ENCODE measurements around the gene HOXD3.

The HOXD3 gene

DNA sequence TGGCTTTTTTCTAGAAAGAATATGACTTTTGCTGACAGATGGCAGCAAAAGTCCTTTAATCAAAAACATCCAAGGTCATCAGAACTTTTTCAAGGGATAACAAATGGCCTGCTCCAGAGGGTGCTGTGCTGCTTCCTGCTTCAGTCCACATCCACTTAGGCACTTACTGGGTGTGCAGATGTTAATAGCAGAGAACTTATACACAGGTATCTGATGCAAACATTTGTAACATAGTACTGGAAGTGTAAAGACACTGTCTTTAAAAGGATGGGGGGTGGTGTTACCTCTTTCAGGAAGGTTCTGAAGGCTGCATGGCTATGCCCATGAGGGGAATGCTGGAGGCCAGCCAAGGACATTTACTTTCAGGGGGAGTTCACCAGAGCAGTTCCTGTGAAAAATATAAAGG lies 22.1 kb upstream of the HOXD3 start:
- DNase-seq, result no peak

DNA sequence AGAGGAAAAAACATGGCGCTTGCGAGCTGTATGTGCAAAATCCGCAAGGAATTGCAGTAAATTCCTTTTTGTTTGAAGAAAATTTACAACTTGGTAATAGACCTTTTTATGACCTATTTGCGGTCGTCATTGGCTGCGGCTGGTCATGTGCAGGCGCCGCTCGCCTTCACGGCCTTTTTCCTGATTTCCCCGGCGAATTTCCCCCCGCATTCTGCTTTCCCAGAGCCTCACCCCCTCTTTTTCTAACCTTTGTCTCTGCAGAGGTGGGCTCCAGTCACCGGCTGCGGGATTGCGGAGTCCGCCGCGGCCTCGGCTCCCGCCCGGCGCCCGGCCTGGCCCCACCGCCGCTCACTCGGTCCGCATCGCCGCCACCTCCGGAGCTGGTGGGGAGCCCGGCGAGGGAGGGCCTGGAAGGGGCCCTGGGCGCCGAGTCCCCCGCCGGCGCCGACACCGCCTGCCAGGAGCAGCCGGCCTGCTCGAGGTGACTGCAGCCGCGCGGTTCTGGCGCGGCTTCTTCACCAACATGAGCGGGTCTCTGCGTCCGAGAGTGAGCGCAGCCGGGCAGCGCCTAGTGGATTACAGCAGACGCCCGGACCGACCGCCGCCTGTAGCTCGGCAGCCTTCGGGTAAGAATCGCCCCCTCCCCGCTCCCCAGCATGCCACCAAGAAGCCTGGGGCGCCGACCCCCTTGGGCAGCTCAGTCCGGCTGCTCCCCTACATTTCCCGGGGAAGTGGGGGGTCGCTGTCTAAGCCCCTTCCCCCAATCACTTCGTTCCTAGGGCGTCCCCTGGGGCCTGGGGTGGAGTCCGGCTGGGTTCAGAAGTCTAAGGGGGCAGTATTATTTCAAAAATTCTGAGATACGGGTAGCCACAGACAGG lies 20.5 kb upstream of the HOXD3 start:
- DNase-seq, result no peak

DNA sequence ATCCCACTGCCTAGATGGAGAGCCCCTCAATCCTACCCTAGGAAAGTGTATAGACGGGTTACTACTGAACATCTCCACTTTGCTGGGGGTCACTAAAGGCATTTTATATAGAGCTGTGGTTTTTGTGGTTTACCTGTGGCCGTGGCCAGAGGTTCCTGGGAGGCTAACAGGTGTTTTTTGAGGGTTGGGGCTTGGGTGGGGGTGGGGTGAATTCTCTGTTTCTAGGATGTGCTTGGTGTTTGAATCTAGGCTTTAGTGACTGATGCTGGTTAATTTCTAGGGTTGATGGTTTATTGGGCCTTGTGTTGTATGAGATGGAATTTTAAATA lies 19.9 kb upstream of the HOXD3 start:
- DNase-seq, result no peak

DNA sequence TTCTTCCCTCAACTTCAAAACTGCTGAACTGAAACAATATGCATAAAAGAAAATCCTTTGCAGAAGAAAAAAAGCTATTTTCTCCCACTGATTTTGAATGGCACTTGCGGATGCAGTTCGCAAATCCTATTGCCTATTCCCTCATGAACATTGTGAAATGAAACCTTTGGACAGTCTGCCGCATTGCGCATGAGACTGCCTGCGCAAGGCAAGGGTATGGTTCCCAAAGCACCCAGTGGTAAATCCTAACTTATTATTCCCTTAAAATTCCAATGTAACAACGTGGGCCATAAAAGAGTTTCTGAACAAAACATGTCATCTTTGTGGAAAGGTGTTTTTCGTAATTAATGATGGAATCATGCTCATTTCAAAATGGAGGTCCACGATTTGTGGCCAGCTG lies 19.2 kb upstream of the HOXD3 start:
- DNase-seq, result no peak

DNA sequence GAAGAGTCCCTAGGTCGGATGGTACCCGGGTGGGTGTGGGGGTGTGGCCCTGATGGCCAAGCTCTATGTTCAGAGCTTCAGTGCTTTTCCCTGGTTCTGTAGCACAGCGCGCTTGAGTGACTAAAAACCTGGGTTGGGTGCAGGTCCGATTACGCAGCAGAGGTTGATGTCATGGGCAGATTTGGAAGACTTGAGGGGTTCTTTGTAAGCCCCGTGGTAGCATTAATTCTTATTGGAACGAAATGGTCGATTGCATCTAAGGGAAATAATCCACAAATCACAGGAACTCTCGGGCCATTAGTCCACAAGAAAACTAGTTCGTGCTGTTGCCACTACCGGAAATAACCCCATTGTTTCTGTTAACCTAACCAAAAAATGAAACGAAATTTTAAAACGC lies 18.6 kb upstream of the HOXD3 start:
- no peak for DNase-seq

DNA sequence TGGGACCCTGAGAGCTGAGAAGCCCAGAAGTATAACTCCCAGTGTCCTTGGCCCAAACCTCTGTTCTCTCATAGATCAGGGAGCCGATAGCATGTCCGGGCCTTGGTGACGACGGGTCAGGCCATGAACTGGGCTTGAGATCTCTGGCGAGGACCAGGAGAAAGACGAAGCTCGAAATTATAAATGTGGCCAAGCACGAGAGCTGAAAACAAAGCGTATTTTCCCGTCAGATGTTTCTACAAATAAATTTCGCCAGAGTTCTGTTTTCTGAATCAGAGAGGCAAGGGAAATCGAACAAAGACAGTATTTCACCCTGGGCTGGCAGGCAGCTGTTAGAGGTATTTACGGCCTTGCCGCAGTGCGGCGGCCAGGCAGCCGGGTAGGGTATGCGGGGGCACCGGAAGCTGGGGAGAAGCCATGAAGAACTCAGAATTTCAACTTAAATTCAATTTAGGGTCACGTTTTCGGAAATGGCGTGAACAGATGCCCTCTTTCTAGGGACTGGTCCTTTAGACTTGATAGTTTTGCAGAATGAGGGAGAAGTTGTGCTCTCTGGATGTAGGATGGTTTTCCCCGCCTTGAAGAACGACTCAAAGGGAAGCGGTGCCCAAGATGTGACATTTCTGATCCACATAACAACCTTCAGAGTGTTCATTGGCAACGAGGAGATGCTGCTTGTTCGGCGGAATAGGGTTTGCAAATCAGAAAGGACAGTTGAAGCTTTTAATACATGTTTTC lies 18.0 kb upstream of the HOXD3 start:
- DNase-seq, result no peak

DNA sequence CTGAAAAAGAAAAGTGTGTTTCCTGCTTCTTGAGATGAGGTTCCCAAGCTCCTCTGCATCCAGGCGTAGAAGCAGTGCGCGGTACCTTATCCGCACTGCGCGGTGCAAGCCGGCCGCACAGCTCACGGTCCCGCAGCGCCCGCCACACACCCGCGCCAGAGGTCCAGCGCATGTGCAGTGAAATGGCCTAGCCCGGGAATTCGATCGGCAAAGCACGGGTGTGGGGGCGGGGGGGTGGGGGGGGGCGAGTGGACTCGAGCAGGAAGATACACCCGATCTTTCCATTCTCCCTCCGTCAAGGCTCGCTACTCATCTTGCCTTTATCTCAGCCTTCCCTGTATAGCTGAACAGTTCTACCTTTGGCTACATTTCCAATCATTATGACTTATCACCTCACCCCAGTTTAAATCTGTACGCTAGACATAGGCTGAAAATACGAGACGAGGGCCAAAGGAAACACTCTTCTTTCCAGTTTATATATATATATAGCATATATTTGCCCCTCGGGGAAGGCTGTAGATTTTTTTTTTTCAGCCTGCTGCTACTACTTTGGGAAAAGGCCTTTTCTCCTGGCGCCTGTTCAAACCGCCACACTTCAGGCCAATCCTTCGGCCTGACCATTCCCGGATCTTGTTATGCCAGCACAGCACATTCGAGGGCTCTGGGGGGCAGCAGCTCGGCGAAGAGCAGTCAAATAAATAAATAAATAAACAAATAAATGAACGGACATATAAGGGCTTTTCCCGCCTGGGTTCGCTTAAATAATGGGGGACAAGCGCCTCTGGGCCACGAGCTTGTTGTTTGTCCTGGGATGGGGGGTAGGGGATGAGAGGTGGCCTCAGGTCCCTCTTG lies 17.2 kb upstream of the HOXD3 start:
- DNase-seq, result no peak

DNA sequence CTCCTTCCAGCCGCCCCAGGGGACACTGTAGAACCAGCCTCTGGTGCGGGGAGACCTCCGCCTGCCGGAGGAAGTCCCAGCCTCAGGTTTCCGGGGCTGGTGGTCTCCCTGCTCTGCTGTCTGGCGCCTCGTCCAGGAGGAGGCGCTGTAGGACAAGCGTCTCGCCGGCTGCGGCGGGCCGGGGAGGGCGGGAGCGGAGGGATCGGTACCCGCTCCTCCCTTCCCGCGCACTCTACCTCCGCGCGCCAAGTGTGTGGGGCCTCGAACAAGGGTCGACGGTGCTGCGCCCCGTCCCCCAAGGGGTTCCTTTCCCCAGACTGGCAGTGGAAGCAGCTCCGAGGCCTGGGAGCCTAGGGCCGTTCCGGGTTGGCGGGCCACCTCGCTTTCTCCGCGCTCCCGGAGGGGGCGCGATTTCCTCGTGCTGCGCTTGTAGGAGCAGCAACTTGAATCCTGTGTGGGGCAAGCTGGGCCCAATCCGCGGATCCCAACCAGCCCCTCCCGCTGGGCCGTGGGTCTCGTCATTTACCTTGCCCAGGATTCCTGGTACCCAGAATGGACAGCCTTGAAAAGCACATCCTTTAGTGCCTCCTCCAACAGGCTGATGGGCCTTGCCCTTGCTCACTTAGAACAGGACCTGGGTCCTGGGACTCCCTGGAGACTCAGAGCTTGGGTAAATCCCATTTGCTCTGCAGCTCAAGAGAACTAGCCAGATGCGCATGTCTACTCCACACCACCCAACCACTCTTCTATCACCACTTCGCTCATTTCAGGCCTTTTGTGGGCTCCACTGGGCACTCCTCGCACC lies 16.4 kb upstream of the HOXD3 start:
- DNase-seq, result peak; percentile 97

DNA sequence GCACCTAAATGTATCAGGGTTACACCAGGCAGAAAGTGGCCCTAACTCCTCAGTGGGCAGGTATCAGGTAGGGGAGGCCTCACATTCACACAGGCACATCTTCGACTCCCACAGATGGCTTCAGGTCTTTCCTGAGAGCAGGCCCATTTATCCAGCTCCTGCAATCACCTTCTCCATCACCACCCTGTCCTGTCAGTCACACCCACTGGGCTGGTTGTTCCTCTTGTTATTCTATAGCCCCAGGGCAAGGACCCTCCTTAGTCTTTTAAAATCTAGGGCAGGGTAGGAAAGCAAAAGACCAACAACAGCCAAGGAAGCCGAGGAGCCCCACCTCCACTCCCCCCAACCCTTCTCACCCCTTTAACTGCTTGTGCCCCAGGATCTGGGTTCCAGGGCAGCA lies 14.8 kb upstream of the HOXD3 start:
- no peak for DNase-seq

DNA sequence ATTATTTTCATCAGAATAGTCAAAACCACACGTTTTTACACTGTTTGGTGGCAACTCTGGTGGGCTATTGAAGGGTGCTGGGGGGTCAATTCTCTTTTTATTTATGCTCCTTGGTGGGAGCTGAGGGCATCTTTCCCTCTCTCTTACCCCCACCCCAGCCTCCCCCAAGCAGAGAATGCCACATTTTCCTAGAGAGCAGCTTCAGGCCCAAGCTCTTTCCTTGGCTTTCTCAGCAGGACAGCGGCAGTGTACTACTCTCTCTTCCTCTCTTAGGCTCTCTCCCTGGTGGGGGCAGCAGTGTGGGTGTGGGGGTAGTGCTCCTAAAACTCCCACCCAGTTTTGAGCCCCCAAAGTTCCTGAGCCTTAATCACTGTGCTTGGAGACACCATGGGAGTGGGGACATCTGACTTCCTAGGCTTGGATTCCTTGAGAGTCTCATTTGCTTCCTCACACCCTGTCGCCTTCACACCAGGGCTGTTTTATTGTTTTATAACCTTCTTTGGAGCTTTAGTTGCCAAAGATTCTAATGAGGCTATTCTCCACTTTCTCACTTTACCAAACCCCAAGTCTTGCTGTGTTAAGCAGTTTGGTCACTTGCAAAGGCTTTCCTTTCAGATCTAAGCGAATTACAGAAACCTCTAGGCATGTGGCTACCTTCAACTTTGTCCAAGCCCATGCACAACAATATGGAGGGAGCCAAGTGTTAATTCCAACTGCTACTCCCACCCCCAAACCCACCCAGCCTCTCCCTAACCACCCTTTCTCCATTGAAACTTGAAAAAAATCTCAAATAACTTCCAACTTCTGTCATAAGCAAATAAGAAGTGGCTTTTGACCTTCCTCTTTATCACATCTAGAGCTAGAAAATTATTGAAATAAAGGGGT lies 11.8 kb upstream of the HOXD3 start:
- no peak for DNase-seq

DNA sequence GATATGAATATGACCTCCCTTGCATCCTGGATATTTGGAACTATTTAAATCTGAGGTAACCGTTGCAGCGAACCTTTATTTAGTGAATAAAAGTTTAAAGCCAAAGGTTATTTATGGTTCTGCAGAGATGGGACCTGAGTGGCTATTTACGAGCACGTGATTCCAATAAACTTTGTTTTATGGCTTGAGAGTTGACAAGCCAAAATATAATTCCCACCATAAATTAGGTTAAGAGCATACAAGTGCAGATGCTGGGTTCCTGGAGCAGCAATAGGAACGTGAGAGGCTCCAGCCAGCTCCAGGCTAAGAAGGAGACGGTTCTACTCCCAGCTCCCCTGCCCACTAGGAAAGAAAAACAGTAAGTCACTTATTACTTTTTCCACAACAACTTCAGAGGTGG lies 11.0 kb upstream of the HOXD3 start:
- DNase-seq, result no peak

DNA sequence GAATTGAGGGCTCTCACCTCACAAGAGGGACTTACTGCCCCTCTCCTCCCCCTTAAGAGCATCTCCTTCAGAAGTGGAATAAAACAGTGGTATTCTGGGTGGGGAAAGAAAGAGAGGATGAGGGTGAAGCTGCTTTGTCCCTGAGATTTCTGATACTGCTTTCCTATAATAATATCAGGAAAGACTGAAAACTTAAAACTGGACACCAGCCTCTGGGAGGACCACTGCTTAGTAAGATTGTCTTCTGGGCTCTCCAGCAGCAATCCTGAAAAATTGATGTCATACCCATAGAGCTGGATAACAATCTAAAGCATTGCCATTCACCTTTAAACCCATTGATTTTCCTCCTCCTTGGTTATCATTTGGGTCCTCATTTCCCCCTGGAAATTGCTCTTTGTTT lies 10.5 kb upstream of the HOXD3 start:
- DNase-seq, result no peak

DNA sequence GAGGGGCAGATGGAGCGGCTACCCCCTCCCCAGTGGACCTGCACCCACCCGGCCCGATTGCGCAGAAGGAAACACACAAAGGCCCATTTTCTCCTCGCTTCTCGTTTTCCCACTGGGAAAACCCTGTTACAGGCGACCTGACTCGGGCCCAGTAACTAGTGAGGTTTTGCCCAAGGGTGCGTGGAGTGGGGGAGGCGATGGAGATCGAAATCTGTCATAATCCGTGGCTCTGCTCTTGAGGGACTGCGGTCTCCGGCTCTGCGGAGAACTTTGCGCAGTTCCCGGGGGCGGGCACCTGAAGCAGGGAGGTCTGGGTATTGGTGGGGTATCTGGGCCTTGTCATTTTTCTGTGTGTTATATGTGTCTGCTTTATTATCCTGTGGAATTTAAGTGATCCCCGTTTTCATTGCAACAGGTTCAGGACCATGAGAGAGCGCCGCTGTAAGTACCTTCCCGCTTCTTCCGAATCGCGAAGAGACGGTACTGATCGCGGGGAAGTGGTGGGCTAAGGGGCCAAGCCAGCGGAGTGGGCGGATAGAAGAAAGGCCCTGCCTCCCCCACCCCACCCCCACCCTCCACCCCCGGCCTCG lies 9.8 kb upstream of the HOXD3 start:
- DNase-seq, result no peak

DNA sequence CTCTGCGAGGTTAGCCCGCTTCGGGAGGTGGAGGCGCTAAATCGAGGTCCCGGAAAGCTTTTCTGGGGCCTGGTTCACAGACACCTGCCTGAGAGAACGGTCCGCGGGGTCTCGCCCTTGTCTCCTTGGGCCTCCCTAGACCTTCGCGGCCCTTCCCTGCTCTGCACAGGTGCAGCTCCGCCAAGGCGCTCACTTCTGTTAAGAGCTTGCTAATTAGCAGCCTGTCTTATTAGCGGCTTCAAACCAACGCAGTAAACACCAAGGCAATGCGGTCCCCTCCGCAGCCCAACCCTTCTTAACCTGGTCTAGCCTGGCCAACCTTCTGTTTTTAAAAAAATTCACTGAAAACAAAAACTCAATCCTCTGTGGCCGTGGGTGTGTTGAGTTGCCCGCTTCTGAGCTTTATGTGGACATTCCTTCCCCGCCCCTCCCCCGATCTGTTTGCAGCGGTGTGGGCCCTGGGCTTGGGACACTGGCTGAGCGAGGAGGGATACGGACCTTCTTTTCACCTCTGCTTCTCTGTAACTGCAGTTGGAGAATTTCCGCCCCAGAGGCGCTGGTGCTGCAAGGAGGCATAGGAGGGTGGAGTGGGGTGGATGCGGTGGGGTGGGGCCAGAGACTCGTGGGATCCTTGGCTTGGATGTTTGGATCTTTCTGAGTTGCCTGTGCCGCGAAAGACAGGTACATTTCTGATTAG lies 9.2 kb upstream of the HOXD3 start:
- DNase-seq, result no peak

DNA sequence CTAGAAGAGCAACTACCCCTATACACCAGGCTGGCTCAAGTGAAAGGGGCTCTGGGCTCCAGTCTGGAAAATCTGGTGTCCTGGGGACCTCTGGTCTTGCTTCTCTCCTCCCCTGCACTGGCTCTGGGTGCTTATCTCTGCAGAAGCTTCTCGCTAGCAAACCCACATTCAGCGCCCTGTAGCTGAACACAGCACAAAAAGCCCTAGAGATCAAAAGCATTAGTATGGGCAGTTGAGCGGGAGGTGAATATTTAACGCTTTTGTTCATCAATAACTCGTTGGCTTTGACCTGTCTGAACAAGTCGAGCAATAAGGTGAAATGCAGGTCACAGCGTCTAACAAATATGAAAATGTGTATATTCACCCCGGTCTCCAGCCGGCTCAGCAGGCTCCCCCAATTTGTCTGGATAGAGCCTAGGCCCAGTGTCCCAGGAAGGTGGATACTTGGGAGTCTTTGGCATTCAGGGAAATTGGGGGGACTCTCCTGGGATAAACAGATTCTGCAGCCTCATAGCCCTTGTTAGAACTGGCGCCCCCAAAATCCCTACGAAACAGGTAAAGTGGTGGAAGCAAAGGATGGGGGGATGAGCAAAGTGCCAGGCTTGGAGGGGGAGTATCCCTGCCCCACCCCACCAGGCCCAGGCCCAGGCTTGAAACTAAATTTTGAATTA lies 8.2 kb upstream of the HOXD3 start:
- no peak for DNase-seq

DNA sequence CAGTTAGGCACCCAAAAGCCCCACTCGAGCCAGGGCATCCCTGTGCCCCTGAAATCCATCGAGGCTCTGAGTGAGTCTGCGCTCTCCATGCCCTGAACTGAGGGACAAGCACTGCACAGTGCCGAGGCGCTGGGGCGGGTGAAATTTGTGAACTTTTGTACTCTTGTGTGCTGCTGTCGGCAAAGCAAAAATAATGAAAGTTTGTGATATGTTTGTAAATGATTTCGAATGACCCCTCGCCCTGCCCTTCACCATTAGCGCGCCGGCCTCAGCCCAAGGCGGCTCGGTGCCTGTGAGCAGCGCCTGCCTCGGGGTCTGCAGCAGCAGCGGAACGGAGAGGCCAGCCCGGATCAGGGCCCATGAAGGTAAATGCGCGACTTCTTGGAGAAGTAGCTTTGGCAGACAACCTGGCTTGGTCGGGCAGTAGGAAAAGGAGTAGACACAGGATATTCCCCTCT lies 7.6 kb upstream of the HOXD3 start:
- DNase-seq, result no peak

DNA sequence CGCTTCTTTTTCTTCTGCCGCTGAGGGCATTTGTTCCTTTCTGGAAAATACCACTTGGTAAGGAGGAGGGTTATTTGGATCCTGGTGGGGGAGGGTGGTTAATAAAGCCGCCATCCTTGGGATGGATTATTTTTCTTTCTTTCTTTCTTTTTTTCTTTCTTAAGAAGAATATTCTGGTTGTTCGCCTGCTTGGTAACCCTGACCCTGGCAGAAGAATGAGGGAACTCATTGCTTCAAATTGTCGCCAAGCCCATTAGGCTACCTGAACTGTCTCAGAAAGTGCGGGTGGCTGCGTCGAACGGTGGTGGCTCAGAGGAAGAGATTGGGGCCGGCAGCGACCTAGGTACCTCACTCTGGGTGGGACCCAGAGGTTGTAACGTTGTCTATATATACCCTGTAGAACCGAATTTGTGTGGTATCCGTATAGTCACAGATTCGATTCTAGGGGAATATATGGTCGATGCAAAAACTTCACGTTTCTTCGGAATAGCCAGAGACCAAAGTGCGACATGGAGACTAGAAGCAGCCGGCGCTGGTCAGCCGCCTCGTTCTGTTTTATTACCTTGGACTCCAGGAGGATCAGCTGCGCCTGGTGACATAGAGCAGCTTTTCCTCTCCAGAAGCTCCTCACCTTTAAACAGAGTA lies 7.0 kb upstream of the HOXD3 start:
- no peak for DNase-seq

DNA sequence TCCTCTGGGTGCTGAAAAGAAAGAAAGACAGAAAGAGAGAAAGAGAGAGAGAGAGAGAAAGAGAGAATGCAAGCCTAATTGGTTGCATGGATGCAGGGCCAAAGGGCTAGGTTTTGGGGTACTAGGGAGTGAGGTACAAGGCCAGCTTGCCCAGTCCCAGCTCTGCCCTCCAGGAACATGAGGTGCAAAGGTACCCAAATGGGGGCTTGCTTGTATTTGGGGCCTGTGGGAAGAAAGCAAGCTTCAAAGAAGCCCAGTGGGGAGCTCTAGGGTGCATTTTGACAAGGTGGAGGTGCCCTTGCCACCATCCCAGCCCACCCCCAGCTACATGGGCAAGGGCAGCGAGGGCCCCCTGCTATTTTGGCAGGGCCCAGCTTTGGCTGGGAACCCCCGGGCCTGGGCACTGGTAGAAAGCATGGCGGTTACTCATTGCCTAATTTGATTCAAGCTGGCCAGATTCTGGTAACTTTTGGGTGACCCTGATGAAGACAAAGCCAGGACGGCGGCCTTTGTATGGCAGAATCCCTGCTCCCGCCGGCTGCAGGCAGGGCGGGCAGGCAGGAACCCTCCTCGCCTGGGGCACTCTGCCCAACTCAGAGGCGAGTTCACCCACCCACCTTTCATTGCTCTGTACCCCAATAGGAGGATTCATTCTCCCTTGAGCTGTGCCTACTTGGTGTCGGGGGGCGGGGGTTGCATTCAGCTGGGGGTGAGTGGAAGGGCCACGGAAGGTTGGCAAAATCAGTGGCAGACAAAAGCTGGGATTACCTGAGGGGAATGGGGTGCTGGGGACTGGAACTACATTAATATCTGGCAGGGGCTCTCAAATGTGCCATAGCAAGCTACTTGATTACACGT lies 6.3 kb upstream of the HOXD3 start:
- DNase-seq, result no peak
